Sigmoid colon (tissue), 7 donors: ENCODE results near the gene EHHADH. TPM values are rescaled to one million over a fixed set of nuclear protein-coding genes. Genes with fewer than 3 reads are reported as not detected.

ENCODE experiments used
- DNase-seq: peaks from one replicate; pipeline ENCODE4 v3.0.0-alpha.2; 2019
- H3K27ac ChIP-seq, 4 donors: fragments of 200-600 bp; sonication (generic); one replicate each; pipeline ENCODE4 v1.5.1; 2016 to 2019; ENCODE audit warnings: mild to moderate bottlenecking in 1 of 4
- H3K27me3 ChIP-seq, 3 donors: fragments of 200-600 bp; sonication (generic); one replicate each; pipeline ENCODE4 v1.5.1; 2019; ENCODE audit warnings: mild to moderate bottlenecking in 1 of 3
- H3K36me3 ChIP-seq, 4 donors: fragments of 200-600 bp; sonication (generic); one replicate each; pipeline ENCODE4 v1.5.1; 2016 to 2019
- H3K4me1 ChIP-seq, 4 donors: fragments of 200-600 bp; sonication (generic); one replicate each; pipeline ENCODE4 v1.5.1; 2017 to 2019
- H3K4me3 ChIP-seq, 4 donors: fragments of 200-600 bp; sonication (generic); one replicate each; pipeline ENCODE4 v1.5.1; 2017 to 2019; ENCODE audit warnings: mild to moderate bottlenecking in 2 of 4, moderate library complexity in 1 of 4
- H3K9me3 ChIP-seq, 4 donors: fragments of 200-600 bp in 3 of 4; sonication (generic) in 3 of 4; one replicate each; pipeline versions ENCODE4 v1.5.1 to v1.6.1; 2013 to 2019
- EP300 ChIP-seq, 4 donors: sonication (generic); formaldehyde crosslinking; IDR thresholded peaks; one replicate each; pipeline ENCODE4 v1.6.1; 2017; ENCODE audit warnings: antibody characterized with exemption in 4 of 4
- POLR2A ChIP-seq, 2 donors: fragments of 450-650 bp; IDR thresholded peaks; one replicate each; pipeline ENCODE4 v1.6.1; 2016; ENCODE audit warnings: antibody characterized with exemption in 2 of 2, mild to moderate bottlenecking in 2 of 2, moderate library complexity in 2 of 2
- POLR2AphosphoS5 ChIP-seq, 4 donors: sonication (generic); formaldehyde crosslinking; IDR thresholded peaks; one replicate each; pipeline ENCODE4 v1.6.1; 2017; ENCODE audit warnings: antibody characterized with exemption in 4 of 4
- WGBS, 2 donors: extraction: QIAGEN DNeasy Blood & Tissue Kit; methylation state at CpG; one replicate each; pipeline ENCODE4 v1.1.7; 2013; 5-methylcytosine and 5-hydroxymethylcytosine counted together
- intact Hi-C: fragments of 100-400 bp; cut with DNase I; formaldehyde crosslinking; loops from one replicate; pipeline ENCODE4 v1.15.1; 2023
- polyA plus RNA-seq, 3 donors: library from polyadenylated mRNA; stranded (reverse); fragments of 200-250 nt; gene quantifications; one replicate each; pipeline ENCODE4 v1.2.3, GENCODE V29; 2013
- total RNA-seq, 4 donors: library from RNA; depleted of rRNA; stranded (reverse); fragments of >200 nt; gene quantifications; one replicate each; pipeline ENCODE4 v1.1.0, GENCODE V29; 2016
- TF ChIP-seq, protein P1 (sequence below), 4 experiments: fragments of 450-650 bp in 3 of 4; fragments of 200-600 bp in 1 of 4; IDR thresholded peaks; one replicate each; pipeline ENCODE4 v1.5.1; 2016 to 2019; ENCODE audit warnings: antibody characterized with exemption in 4 of 4, mild to moderate bottlenecking in 3 of 4, moderate library complexity in 2 of 4
- donor health status: healthy with polysubstance abuse.
- donor health status: Bipolar disorder and iron deficiency.
- donor health status: healthy.

The EHHADH gene
- total and polyA plus RNA-seq, 7 donors = 1.9 to 20.8 (median 7.5) TPM

DNA sequence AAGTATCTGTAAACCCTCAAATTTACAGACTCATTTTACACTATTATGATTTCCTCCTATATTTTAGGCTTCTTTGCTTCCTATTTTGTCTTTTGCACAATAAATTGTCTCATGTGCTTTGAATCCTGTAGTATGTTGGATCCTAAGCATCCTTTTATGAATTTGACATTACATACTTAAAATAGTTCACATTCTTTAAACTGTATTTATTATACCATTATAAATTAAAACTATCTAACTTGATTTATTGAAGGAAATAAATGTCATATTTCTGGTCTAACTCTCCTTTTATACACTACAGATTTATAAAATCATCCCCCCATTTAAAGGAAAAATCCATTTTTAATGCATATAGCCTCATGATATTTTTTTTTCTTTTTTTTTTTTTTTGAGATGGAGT, 32.6 kb downstream of the EHHADH start:
- Histone ChIP-seq H3K4me1 (no peaks in the 10 kb centered on the region), H3K4me3 (no peak overlapping the region), H3K27me3 (no peaks in the 10 kb centered on the region), H3K27ac (no peak overlapping the region), H3K36me3 (no peaks in the 10 kb centered on the region), H3K9me3 (no peaks in the 10 kb centered on the region)
- no peak for DNase-seq
- intact Hi-C loops = no loop called here
- no peak for TF ChIP-seq POLR2A (IDR thresholded peaks at IDR 0.05)
- TF ChIP-seq, protein P1, sequence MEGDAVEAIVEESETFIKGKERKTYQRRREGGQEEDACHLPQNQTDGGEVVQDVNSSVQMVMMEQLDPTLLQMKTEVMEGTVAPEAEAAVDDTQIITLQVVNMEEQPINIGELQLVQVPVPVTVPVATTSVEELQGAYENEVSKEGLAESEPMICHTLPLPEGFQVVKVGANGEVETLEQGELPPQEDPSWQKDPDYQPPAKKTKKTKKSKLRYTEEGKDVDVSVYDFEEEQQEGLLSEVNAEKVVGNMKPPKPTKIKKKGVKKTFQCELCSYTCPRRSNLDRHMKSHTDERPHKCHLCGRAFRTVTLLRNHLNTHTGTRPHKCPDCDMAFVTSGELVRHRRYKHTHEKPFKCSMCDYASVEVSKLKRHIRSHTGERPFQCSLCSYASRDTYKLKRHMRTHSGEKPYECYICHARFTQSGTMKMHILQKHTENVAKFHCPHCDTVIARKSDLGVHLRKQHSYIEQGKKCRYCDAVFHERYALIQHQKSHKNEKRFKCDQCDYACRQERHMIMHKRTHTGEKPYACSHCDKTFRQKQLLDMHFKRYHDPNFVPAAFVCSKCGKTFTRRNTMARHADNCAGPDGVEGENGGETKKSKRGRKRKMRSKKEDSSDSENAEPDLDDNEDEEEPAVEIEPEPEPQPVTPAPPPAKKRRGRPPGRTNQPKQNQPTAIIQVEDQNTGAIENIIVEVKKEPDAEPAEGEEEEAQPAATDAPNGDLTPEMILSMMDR (IDR thresholded peaks at IDR 0.05) = no peak
- TF ChIP-seq POLR2AphosphoS5 (IDR thresholded peaks at IDR 0.05) = no peak
- TF ChIP-seq EP300 (IDR thresholded peaks at IDR 0.05) = no peak

DNA sequence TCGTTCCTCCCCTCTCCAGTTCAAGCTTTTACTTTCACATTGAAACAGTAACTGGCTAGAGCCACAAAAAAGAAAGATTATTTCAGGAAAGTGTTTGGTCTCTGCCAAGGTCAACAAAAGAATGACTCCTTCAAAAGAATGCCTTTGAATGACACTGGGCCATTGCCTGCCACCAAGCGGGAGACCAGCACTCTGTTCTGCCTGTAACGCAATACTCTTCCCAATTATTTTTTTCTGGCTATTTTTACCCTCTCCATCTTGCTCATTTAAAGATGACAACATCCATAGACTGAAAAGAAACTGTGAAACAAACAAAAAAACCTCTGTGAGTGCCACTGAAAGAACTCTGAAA, 37.3 kb downstream of the EHHADH start:
- Histone ChIP-seq H3K36me3 (no peaks in the 10 kb centered on the region), H3K4me3 (peak overlapping the region in 2 of 4 donors; percentile 6 to 16), H3K27me3 (no peaks in the 10 kb centered on the region), H3K9me3 (no peaks in the 10 kb centered on the region), H3K4me1 (no peaks in the 10 kb centered on the region), H3K27ac (peak overlapping the region in 1 of 4 donors; percentile 50)
- intact Hi-C loops = no loop called here
- 20 to 60% methylated on average over 3 of the region's 3 CpGs for WGBS, 2 donors
- TF ChIP-seq POLR2AphosphoS5 (IDR thresholded peaks at IDR 0.05) (no peak), EP300 (IDR thresholded peaks at IDR 0.05) (no peak), POLR2A (IDR thresholded peaks at IDR 0.05) (no peak)
- TF ChIP-seq, protein P1 (IDR thresholded peaks at IDR 0.05) = no peak
- no peak for DNase-seq

- H3K4me1 ChIP-seq = no peaks in the 10 kb centered on the region
Measured at GRCh38 chr3:185215873-185216606, 37.8 kb downstream of the EHHADH start.

GRCh38 chr3:185212559-185212958, 41.3 kb downstream of the EHHADH start:
- no peak for DNase-seq
- TF ChIP-seq, protein P1 (IDR thresholded peaks at IDR 0.05) = no peak
- TF ChIP-seq POLR2A (IDR thresholded peaks at IDR 0.05) (no peak), EP300 (IDR thresholded peaks at IDR 0.05) (no peak), POLR2AphosphoS5 (IDR thresholded peaks at IDR 0.05) (no peak)
- H3K27me3 ChIP-seq = no peaks in the 10 kb centered on the region
- H3K4me1 ChIP-seq = no peaks in the 10 kb centered on the region
- H3K9me3 ChIP-seq = no peaks in the 10 kb centered on the region
- 93 to 96% methylated on average over 5 of the region's 5 CpGs for WGBS, 2 donors
- no peak overlapping the region for H3K4me3 ChIP-seq
- intact Hi-C loops = no loop called here
- H3K27ac ChIP-seq = no peak overlapping the region
- H3K36me3 ChIP-seq = no peaks in the 10 kb centered on the region

More at GRCh38 chr3:185215873-185216606, 37.8 kb downstream of the EHHADH start:
- 9 to 32% methylated on average over 6 of the region's 6 CpGs for WGBS, 2 donors
- Histone ChIP-seq H3K36me3 (no peaks in the 10 kb centered on the region), H3K27ac (peak overlapping the region in 1 of 4 donors; percentile 50), H3K27me3 (no peaks in the 10 kb centered on the region), H3K4me3 (peak overlapping the region in 2 of 4 donors; percentile 6 to 16), H3K9me3 (no peaks in the 10 kb centered on the region)
- no peak for DNase-seq
- intact Hi-C loops = no loop called here
- TF ChIP-seq, protein P1 (IDR thresholded peaks at IDR 0.05) = peak in 3 of 4 experiments; percentile 18 to 31 (median 21)
- no peak for TF ChIP-seq POLR2AphosphoS5 (IDR thresholded peaks at IDR 0.05)

GRCh38 chr3:185212086-185212485, 41.8 kb downstream of the EHHADH start:
- no peak for DNase-seq
- Histone ChIP-seq H3K27ac (no peak overlapping the region), H3K4me1 (no peaks in the 10 kb centered on the region), H3K4me3 (no peak overlapping the region), H3K36me3 (no peaks in the 10 kb centered on the region), H3K27me3 (no peaks in the 10 kb centered on the region), H3K9me3 (no peaks in the 10 kb centered on the region)
- TF ChIP-seq, protein P1 (IDR thresholded peaks at IDR 0.05) = no peak
- TF ChIP-seq EP300 (IDR thresholded peaks at IDR 0.05) (no peak), POLR2A (IDR thresholded peaks at IDR 0.05) (no peak), POLR2AphosphoS5 (IDR thresholded peaks at IDR 0.05) (no peak)
- intact Hi-C loops = no loop called here
- 94 to 96% methylated on average over 4 of the region's 4 CpGs for WGBS, 2 donors
